NCI-H1092 treated with DMSO at 0.1 percent for 48 hours (cell line): ENCODE data around the gene SMAD3.
"Not testable (repeated sequence)": the region's sequence is repeated elsewhere in the genome, so short reads cannot be mapped to it uniquely, and the experiment has no call there.

ENCODE experiments used
- DNase-seq: peaks from one replicate; lab custom pipeline; 2025; lab: John Stamatoyannopoulos, UW

The SMAD3 gene

GRCh38 chr15:67145710-67146109 lies 80.3 kb downstream of the SMAD3 start:
- no peak for DNase-seq

- peak; percentile 11 for DNase-seq
These were observed 80.8 kb downstream of the SMAD3 start for GRCh38 chr15:67146234-67146633.

GRCh38 chr15:67146875-67147381 lies 81.5 kb downstream of the SMAD3 start:
- no peak for DNase-seq

GRCh38 chr15:67147396-67147949 lies 82.1 kb downstream of the SMAD3 start:
- no peak for DNase-seq

GRCh38 chr15:67148196-67148701 lies 82.8 kb downstream of the SMAD3 start:
- DNase-seq = no peak

GRCh38 chr15:67149068-67149772 lies 83.8 kb downstream of the SMAD3 start:
- DNase-seq = no peak

GRCh38 chr15:67149773-67150022 lies 84.3 kb downstream of the SMAD3 start:
- no peak for DNase-seq

- DNase-seq = no peak
These were observed 84.8 kb downstream of the SMAD3 start for GRCh38 chr15:67150023-67150860.

- DNase-seq = no peak
These were observed 87.0 kb downstream of the SMAD3 start for GRCh38 chr15:67152429-67152828.

GRCh38 chr15:67153044-67153443 lies 87.6 kb downstream of the SMAD3 start:
- DNase-seq = not testable (repeated sequence)

- no peak for DNase-seq
These were observed 88.8 kb downstream of the SMAD3 start for GRCh38 chr15:67154249-67154648.

- DNase-seq = no peak
These were observed 91.0 kb downstream of the SMAD3 start for GRCh38 chr15:67156426-67156825.

GRCh38 chr15:67156834-67157233 lies 91.4 kb downstream of the SMAD3 start:
- no peak for DNase-seq

GRCh38 chr15:67157521-67158252 lies 92.3 kb downstream of the SMAD3 start:
- DNase-seq = no peak

GRCh38 chr15:67158367-67158766 lies 93.0 kb downstream of the SMAD3 start:
- no peak for DNase-seq

GRCh38 chr15:67161412-67161811 lies 96.0 kb downstream of the SMAD3 start:
- no peak for DNase-seq

- DNase-seq = no peak
These were observed 96.5 kb downstream of the SMAD3 start for GRCh38 chr15:67161881-67162280.

GRCh38 chr15:67163180-67163579 lies 97.8 kb downstream of the SMAD3 start:
- no peak for DNase-seq

- DNase-seq = no peak
These were observed 99.0 kb downstream of the SMAD3 start for GRCh38 chr15:67164401-67164791.

- DNase-seq = no peak
These were observed 99.4 kb downstream of the SMAD3 start for GRCh38 chr15:67164811-67165253.

GRCh38 chr15:67165254-67166253 lies 100.2 kb downstream of the SMAD3 start:
- no peak for DNase-seq
